ENCODE measurements around the gene SBSN. TPM values are rescaled to one million over a fixed set of nuclear protein-coding genes. Genes with fewer than 3 reads are reported as not detected.

Gene SBSN
- total RNA-seq, 1 donor, result 4.7 TPM

DNA sequence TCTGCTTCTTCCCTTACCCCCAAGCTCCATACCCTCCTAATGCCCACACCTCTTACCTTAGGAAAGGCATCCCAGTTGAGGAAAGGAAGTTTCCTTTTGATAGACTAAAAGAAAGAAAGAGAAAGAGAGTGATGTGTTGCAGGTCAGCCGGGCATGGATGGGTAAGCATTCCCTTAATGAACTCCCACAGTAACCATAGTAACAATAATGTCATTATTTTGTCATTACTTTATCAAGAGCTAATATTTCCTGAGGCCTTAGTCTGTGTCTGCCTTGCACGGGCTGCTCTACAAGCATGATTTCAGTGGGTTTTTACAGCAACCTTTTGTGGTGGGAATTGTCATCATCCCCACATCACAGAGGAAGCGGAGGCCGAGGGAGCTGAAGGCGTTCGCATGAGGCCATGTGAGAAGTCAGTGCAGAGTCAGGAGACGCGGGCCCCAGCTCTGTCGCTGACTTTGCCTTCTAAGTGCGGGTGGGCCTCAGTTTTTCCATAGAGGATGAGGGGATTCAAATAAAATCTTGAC is 40.4 kb downstream of the SBSN start:
- H3K36me3 ChIP-seq (ENCODE audit: insufficient read depth, low read length), result no peaks in the 10 kb centered on the region
- no peaks in the 10 kb centered on the region for H3K9me3 ChIP-seq (ENCODE audit: low read depth, low read length)
- no peaks in the 10 kb centered on the region for H3K4me1 ChIP-seq (ENCODE audit: insufficient read depth, low read length)
- H3K27me3 ChIP-seq (ENCODE audit: insufficient read depth, low read length), result peaks cover 9% of the 10 kb centered on the region
- no peak overlapping the region for H3K4me2 ChIP-seq (ENCODE audit: insufficient read depth, low read length)
- no peak overlapping the region for H3K4me3 ChIP-seq (ENCODE audit: insufficient read depth, low read length)
- DNase-seq (ENCODE audit: insufficient read length, low spot score, missing footprints), result no peak
- no peak overlapping the region for H3K27ac ChIP-seq (ENCODE audit: low read depth, low read length)
- TF ChIP-seq CTCF (IDR thresholded peaks at IDR 0.05; ENCODE audit: extremely low read depth, low read depth, low read length), result no peak
- H4K20me1 ChIP-seq (ENCODE audit: insufficient read depth, low read length), result no peaks in the 10 kb centered on the region
- no peak overlapping the region for H2AFZ ChIP-seq (ENCODE audit: low read length)
- no peaks in the 10 kb centered on the region for H3K79me2 ChIP-seq (ENCODE audit: insufficient read depth, low read length)

DNA sequence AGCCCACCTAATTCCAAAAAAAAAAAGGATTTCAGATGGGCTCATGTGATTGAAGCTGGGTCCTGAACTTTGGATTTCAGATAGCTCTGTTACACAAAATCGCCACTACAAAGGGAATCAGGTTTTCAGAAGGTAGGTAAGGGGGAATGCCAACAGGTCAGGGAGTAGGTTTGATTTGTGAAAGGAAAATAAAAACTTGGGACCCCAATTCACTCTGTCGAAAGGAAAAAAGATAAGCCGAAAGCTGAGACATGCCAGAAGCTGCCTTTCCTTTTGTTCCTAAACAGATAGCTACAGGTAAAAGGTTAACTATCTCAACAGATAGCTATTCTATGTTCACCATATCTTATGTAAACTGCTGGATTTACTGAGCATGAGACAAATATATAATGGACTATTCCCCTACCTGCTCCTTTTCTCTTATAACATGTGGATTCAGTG is 41.8 kb downstream of the SBSN start:
- Histone ChIP-seq H3K79me2 (ENCODE audit: insufficient read depth, low read length) (no peaks in the 10 kb centered on the region), H3K9me3 (ENCODE audit: low read depth, low read length) (no peaks in the 10 kb centered on the region), H3K4me1 (ENCODE audit: insufficient read depth, low read length) (no peaks in the 10 kb centered on the region), H3K27ac (ENCODE audit: low read depth, low read length) (no peak overlapping the region), H3K4me3 (ENCODE audit: insufficient read depth, low read length) (no peak overlapping the region), H3K4me2 (ENCODE audit: insufficient read depth, low read length) (no peak overlapping the region), H3K36me3 (ENCODE audit: insufficient read depth, low read length) (no peaks in the 10 kb centered on the region), H4K20me1 (ENCODE audit: insufficient read depth, low read length) (no peaks in the 10 kb centered on the region), H3K27me3 (ENCODE audit: insufficient read depth, low read length) (no peaks in the 10 kb centered on the region), H2AFZ (ENCODE audit: low read length) (no peak overlapping the region)
- no peak for DNase-seq (ENCODE audit: insufficient read length, low spot score, missing footprints)
- no peak for TF ChIP-seq CTCF (IDR thresholded peaks at IDR 0.05; ENCODE audit: extremely low read depth, low read depth, low read length)

GRCh38 chr19:35484252-35485036 is 43.7 kb downstream of the SBSN start:
- no peaks in the 10 kb centered on the region for H3K79me2 ChIP-seq (ENCODE audit: insufficient read depth, low read length)

More at GRCh38 chr19:35484252-35485036, 43.7 kb downstream of the SBSN start:
- no peak for DNase-seq (ENCODE audit: insufficient read length, low spot score, missing footprints)
- Histone ChIP-seq H3K27me3 (ENCODE audit: insufficient read depth, low read length) (no peaks in the 10 kb centered on the region), H3K4me3 (ENCODE audit: insufficient read depth, low read length) (no peak overlapping the region), H3K9me3 (ENCODE audit: low read depth, low read length) (no peaks in the 10 kb centered on the region), H4K20me1 (ENCODE audit: insufficient read depth, low read length) (no peaks in the 10 kb centered on the region), H3K4me1 (ENCODE audit: insufficient read depth, low read length) (no peaks in the 10 kb centered on the region), H3K36me3 (ENCODE audit: insufficient read depth, low read length) (no peaks in the 10 kb centered on the region), H3K27ac (ENCODE audit: low read depth, low read length) (no peak overlapping the region), H3K4me2 (ENCODE audit: insufficient read depth, low read length) (no peak overlapping the region), H2AFZ (ENCODE audit: low read length) (no peak overlapping the region)
- TF ChIP-seq CTCF (IDR thresholded peaks at IDR 0.05; ENCODE audit: extremely low read depth, low read depth, low read length), result no peak

Data from osteoblast (primary cell).